ENCODE results near the gene ADM.

Gene ADM

GRCh38 chr11:10329935-10330334 is 25.1 kb downstream of the ADM start:
- no peak for DNase-seq

- no peak for DNase-seq
Observed at GRCh38 chr11:10331548-10332289, 26.8 kb downstream of the ADM start.

GRCh38 chr11:10333490-10333889 is 28.6 kb downstream of the ADM start:
- DNase-seq, result no peak

GRCh38 chr11:10338287-10338686 is 33.4 kb downstream of the ADM start:
- DNase-seq, result no peak

DNA sequence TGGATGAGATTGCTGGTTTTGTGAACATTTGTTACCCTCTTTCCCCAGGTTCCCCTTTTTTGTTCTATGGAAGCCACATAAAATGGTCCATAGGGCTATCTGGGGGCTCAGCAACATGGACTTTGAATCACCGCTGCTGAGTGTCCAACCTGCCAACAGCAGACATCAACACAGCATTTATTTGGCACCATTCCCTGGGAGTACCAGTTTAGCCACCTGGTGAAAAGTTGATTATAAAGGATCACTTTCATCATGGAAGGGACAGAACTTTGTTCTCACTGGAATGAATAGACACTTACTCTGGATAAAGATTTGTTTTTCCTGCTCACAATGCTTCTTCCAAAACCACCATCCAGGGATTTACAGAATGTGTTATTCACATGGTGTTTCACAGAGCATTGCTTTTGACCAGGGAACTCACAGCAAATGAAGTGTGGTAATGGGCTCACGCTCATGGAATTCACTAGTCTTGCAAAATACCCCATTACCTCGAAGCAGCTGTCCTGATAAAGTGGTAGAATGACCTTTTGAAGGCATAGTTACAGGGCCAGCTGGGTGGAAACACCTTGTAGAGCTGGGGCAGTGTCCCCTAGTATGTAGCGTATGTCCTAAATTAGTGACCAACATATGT is 43.9 kb downstream of the ADM start:
- no peak for DNase-seq

- DNase-seq, result no peak
Observed at GRCh38 chr11:10349281-10349665, 44.4 kb downstream of the ADM start.

DNA sequence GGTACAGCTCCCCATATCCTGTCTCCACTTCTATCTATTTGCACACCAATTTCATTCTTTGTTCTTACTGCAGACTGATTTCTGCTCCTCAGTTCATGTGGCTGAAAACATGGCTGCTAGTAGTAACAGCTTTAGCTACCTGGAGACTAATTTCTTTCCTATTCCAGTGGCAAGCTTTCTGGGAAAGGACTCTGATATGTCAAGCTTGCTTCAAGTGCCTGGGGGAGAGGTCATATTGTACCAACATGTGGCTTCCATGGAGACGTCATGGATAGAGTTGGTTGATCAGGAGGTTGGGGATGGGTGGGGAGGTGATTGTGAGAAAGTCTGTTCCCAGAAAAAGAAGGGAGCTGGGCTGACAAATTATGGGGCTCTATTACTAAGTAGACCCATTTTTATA is 44.9 kb downstream of the ADM start:
- no peak for DNase-seq

GRCh38 chr11:10350334-10350733 is 45.5 kb downstream of the ADM start:
- no peak for DNase-seq

DNA sequence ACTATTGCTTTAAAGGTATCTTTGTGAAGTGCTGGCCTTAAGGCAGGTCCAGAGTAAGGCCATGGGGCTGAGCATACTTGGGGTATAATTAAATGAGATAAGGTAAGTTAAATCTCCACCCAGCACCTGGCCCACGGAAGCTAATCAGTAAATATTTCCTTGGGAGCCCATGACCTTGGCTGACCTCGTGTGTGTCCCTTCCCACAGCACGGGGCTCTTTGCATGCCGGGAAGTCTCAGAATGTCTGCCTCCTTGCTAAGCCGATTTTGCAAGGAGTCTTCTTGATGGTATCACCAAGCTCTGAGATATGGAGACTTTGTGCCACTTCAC is 46.5 kb downstream of the ADM start:
- no peak for DNase-seq

- DNase-seq, result no peak
Observed at GRCh38 chr11:10351765-10352641, 47.1 kb downstream of the ADM start.

- DNase-seq, result no peak
Observed at GRCh38 chr11:10352921-10353550, 48.2 kb downstream of the ADM start.

DNA sequence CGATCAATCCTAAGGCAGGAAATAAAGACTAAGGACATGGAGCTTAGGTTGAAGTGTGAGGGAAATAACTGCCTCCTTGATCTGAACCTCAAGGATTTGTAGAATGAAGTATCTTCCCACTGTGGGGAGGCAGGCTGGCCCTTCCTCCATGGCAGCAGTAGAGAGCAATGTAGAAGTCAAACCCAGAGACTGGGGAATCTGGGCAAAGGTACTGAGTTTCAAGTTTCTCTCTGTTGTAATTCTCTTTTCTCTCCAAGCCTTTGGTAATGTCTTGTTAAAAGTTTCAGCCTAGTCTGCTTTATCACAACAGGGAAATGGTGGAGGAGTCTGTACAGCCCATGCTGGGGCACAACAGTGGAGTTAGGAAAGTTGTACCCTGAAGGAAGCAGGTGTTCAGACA is 49.5 kb downstream of the ADM start:
- DNase-seq, result no peak

- DNase-seq, result no peak
Observed at GRCh38 chr11:10355257-10355661, 50.4 kb downstream of the ADM start.

GRCh38 chr11:10356161-10356560 is 51.3 kb downstream of the ADM start:
- no peak for DNase-seq

Measured in T-helper 2 cell (primary cell).